Endothelial cell (in vitro differentiated cells): Measurements from ENCODE around the gene PDCD11. TPM values are rescaled to one million over a fixed set of nuclear protein-coding genes. Genes with fewer than 3 reads are reported as not detected.

Source experiments
- DNase-seq: peaks from one replicate; pipeline ENCODE4 v3.0.0; 2021; ENCODE audit warnings: low spot score
- H3K27ac Mint-ChIP-seq: one replicate; pipeline ENCODE4 v1.8.0; 2021; ENCODE audit warnings: mixed read lengths, inconsistent platforms; ENCODE audit not compliant: unreplicated experiment
- H3K27me3 Mint-ChIP-seq: one replicate; pipeline ENCODE4 v1.8.0; 2021; ENCODE audit warnings: mild to moderate bottlenecking, moderate library complexity, mixed read lengths, inconsistent platforms; ENCODE audit not compliant: unreplicated experiment
- H3K36me3 Mint-ChIP-seq: one replicate; pipeline ENCODE4 v1.8.0; 2021; ENCODE audit warnings: mild to moderate bottlenecking, low read depth, mixed read lengths, inconsistent platforms; ENCODE audit not compliant: unreplicated experiment
- H3K4me1 Mint-ChIP-seq: one replicate; pipeline ENCODE4 v1.8.0; 2021; ENCODE audit warnings: mild to moderate bottlenecking, mixed read lengths, inconsistent platforms; ENCODE audit not compliant: unreplicated experiment
- H3K4me3 Mint-ChIP-seq: one replicate; pipeline ENCODE4 v1.8.0; 2021; ENCODE audit warnings: mild to moderate bottlenecking, mixed read lengths, inconsistent platforms; ENCODE audit not compliant: unreplicated experiment
- H3K9me3 Mint-ChIP-seq: one replicate; pipeline ENCODE4 v1.8.0; 2021; ENCODE audit warnings: mixed read lengths, inconsistent platforms; ENCODE audit not compliant: unreplicated experiment
- CTCF ChIP-seq: fragments of 200-600 bp; sonication (generic); IDR thresholded peaks from one replicate; pipeline ENCODE4 v1.5.0; 2021; ENCODE audit warnings: antibody characterized with exemption; ENCODE audit not compliant: unreplicated experiment
- total RNA-seq: library from RNA; stranded (reverse); fragmentation: NEBNext Ultra II Directional; extraction: Animal tissue kit (Norgen Biotek cat#: 25700); gene quantifications from one replicate; pipeline ENCODE4 v1.2.1, GENCODE V29; 2021; ENCODE audit not compliant: unreplicated experiment

The PDCD11 gene
- total RNA-seq, 1 donor from 2014 or later, result 43.7 TPM

- Mint-ChIP-seq H3K27me3 (peaks cover 4% of the 10 kb centered on the region), H3K9me3 (no peaks in the 10 kb centered on the region), H3K4me3 (no peak overlapping the region), H3K36me3 (no peaks in the 10 kb centered on the region), H3K4me1 (peaks cover 6% of the 10 kb centered on the region), H3K27ac (no peak overlapping the region)
- no peak for DNase-seq
- no peak for TF ChIP-seq CTCF
Observed at GRCh38 chr10:103465411-103466179, 69.2 kb downstream of the PDCD11 start.

- TF ChIP-seq CTCF, result no peak
- peaks cover 4% of the 10 kb centered on the region for H3K27me3 Mint-ChIP-seq
- peaks cover 6% of the 10 kb centered on the region for H3K4me1 Mint-ChIP-seq
- no peaks in the 10 kb centered on the region for H3K9me3 Mint-ChIP-seq
- no peak for DNase-seq
- H3K27ac Mint-ChIP-seq, result no peak overlapping the region
- no peaks in the 10 kb centered on the region for H3K36me3 Mint-ChIP-seq
- no peak overlapping the region for H3K4me3 Mint-ChIP-seq
Observed at GRCh38 chr10:103466734-103467133, 70.3 kb downstream of the PDCD11 start.

- no peak overlapping the region for H3K27ac Mint-ChIP-seq
- H3K27me3 Mint-ChIP-seq, result peaks cover 4% of the 10 kb centered on the region
- H3K4me3 Mint-ChIP-seq, result no peak overlapping the region
- H3K36me3 Mint-ChIP-seq, result no peaks in the 10 kb centered on the region
- H3K9me3 Mint-ChIP-seq, result no peaks in the 10 kb centered on the region
- no peak for DNase-seq
- TF ChIP-seq CTCF, result no peak
- H3K4me1 Mint-ChIP-seq, result peaks cover 6% of the 10 kb centered on the region
Observed at GRCh38 chr10:103467406-103467805, 71.0 kb downstream of the PDCD11 start.

GRCh38 chr10:103469201-103469600 lies 72.8 kb downstream of the PDCD11 start:
- TF ChIP-seq CTCF, result no peak
- H3K9me3 Mint-ChIP-seq, result no peaks in the 10 kb centered on the region

More at GRCh38 chr10:103469201-103469600, 72.8 kb downstream of the PDCD11 start:
- H3K27me3 Mint-ChIP-seq, result peaks cover 4% of the 10 kb centered on the region
- no peak overlapping the region for H3K4me3 Mint-ChIP-seq
- H3K4me1 Mint-ChIP-seq, result peaks cover 6% of the 10 kb centered on the region
- H3K36me3 Mint-ChIP-seq, result no peaks in the 10 kb centered on the region
- no peak overlapping the region for H3K27ac Mint-ChIP-seq
- DNase-seq, result no peak
